ENCODE measurements around the gene AUTS2. TPM values are rescaled to one million over a fixed set of nuclear protein-coding genes. Genes with fewer than 3 reads are reported as not detected.

AUTS2 gene
- total RNA-seq, 1 experiment from 2014 or later = 50.0 TPM

GRCh38 chr7:70790215-70791073, 1192.2 kb downstream of the AUTS2 start (continued):
- no peak for TF ChIP-seq FOXP1 (CRISPR knock-in tag; IDR thresholded peaks at IDR 0.05; ENCODE audit: borderline replicate concordance)

GRCh38 chr7:70791341-70791740, 1193.1 kb downstream of the AUTS2 start:
- POLR2A ChIA-PET = no interaction called here
- H3K9me3 Mint-ChIP-seq = no peaks in the 10 kb centered on the region
- no peak overlapping the region for H3K4me3 Mint-ChIP-seq
- H3K36me3 Mint-ChIP-seq = peaks cover 37% of the 10 kb centered on the region
- CTCF ChIA-PET = no interaction called here
- no peaks in the 10 kb centered on the region for H3K27me3 Mint-ChIP-seq (ENCODE audit: low read depth)
- TF ChIP-seq NFATC4 (CRISPR knock-in tag; IDR thresholded peaks at IDR 0.05) (no peak), TCF7 (CRISPR knock-in tag; IDR thresholded peaks at IDR 0.05; ENCODE audit: low read depth) (no peak), ZNF263 (CRISPR knock-in tag; IDR thresholded peaks at IDR 0.05; ENCODE audit: low read depth) (no peak)
- no peak for DNase-seq (ENCODE audit: low spot score)
- H3K4me1 Mint-ChIP-seq = 0 out of 2 replicates have a peak, but pooled peaks cover 2% of the 10 kb centered on the region
- no peak for ATAC-seq
- no peak overlapping the region for H3K27ac Mint-ChIP-seq

- ATAC-seq = no peak
- ChIA-PET POLR2A (no interaction called here), CTCF (no interaction called here)
- H3K4me1 Mint-ChIP-seq = peaks cover 6% of the 10 kb centered on the region; the same call in 1 of the 2 replicates
- no peak overlapping the region for H3K4me3 Mint-ChIP-seq
- no peaks in the 10 kb centered on the region for H3K27me3 Mint-ChIP-seq (ENCODE audit: low read depth)
- no peak for TF ChIP-seq NR1H2 (CRISPR knock-in tag; IDR thresholded peaks at IDR 0.05)
- TF ChIP-seq ELF4 (CRISPR knock-in tag; IDR thresholded peaks at IDR 0.05; ENCODE audit: low read depth) = no peak
- no peak for TF ChIP-seq NFE2L1 (CRISPR knock-in tag; IDR thresholded peaks at IDR 0.05)
- TF ChIP-seq ZNF138 (CRISPR knock-in tag; conservative IDR thresholded peaks at IDR 0.05) = no peak
- no peak for TF ChIP-seq NFYB (CRISPR knock-in tag; conservative IDR thresholded peaks at IDR 0.05; ENCODE audit: low read depth)
- no peak for TF ChIP-seq ZNF121 (CRISPR knock-in tag; IDR thresholded peaks at IDR 0.05)
- TF ChIP-seq CBFB (CRISPR knock-in tag; IDR thresholded peaks at IDR 0.05; ENCODE audit: low read depth) = no peak
- TF ChIP-seq IRF2 (CRISPR knock-in tag; IDR thresholded peaks at IDR 0.05; ENCODE audit: borderline replicate concordance, low read depth) = no peak
- TF ChIP-seq CREB1 (CRISPR knock-in tag; IDR thresholded peaks at IDR 0.05) = no peak
- no peak for TF ChIP-seq HMGA2 (CRISPR knock-in tag; IDR thresholded peaks at IDR 0.05)
- no peak for TF ChIP-seq TP53 (CRISPR knock-in tag; IDR thresholded peaks at IDR 0.05)
- TF ChIP-seq MLX (CRISPR knock-in tag; IDR thresholded peaks at IDR 0.05) = no peak
- no peaks in the 10 kb centered on the region for H3K9me3 Mint-ChIP-seq
- DNase-seq (ENCODE audit: low spot score) = no peak
- H3K36me3 Mint-ChIP-seq = peaks cover 22% of the 10 kb centered on the region
- no peak overlapping the region for H3K27ac Mint-ChIP-seq
Observed at GRCh38 chr7:70793060-70793459, 1194.8 kb downstream of the AUTS2 start.

GRCh38 chr7:70793821-70794220, 1195.5 kb downstream of the AUTS2 start:
- no peak overlapping the region for H3K4me3 Mint-ChIP-seq
- POLR2A ChIA-PET = no interaction called here
- H3K27ac Mint-ChIP-seq = no peak overlapping the region

More at GRCh38 chr7:70793821-70794220, 1195.5 kb downstream of the AUTS2 start:
- Mint-ChIP-seq H3K36me3 (peaks cover 16% of the 10 kb centered on the region), H3K27me3 (ENCODE audit: low read depth) (no peaks in the 10 kb centered on the region), H3K9me3 (no peaks in the 10 kb centered on the region), H3K4me1 (peaks cover 6% of the 10 kb centered on the region; the same call in 1 of the 2 replicates)
- no peak for TF ChIP-seq ATF1 (CRISPR knock-in tag; IDR thresholded peaks at IDR 0.05)
- TF ChIP-seq ZNF423 (CRISPR knock-in tag; IDR thresholded peaks at IDR 0.05) = no peak
- no peak for TF ChIP-seq JUN (CRISPR knock-in tag; IDR thresholded peaks at IDR 0.05)
- no peak for TF ChIP-seq MLX (CRISPR knock-in tag; IDR thresholded peaks at IDR 0.05)
- TF ChIP-seq ATF6 (CRISPR knock-in tag; IDR thresholded peaks at IDR 0.05) = no peak
- TF ChIP-seq ATF3 (CRISPR knock-in tag; conservative IDR thresholded peaks at IDR 0.05) = no peak
- CTCF ChIA-PET = interaction anchor here (1.3 kb wide), 1 partner anchor 14 kb away, joined by 3 read pairs; no protein-coding TSS in a partner anchor
- no peak for DNase-seq (ENCODE audit: low spot score)
- ATAC-seq = no peak
